ENCODE data around the gene GPD2. TPM values are rescaled to one million over a fixed set of nuclear protein-coding genes. Genes with fewer than 3 reads are reported as not detected.

The GPD2 gene
- total and polyA plus RNA-seq, 10 of the 15 experiments (the other 5 are each of a cell fraction or from before 2014, with no cell fraction given), result 10.0 to 73.5 (median 43.4) TPM

GRCh38 chr2:156456616-156457015 is 20.4 kb downstream of the GPD2 start:
- DNase-seq (ENCODE audit: low read depth, low spot score) (peak; percentile 78), FAIRE-seq (peak; percentile 70), ATAC-seq (peak; percentile 93)
- Histone ChIP-seq H3K79me2 (ENCODE audit: control insufficient read depth, insufficient read depth, low read length) (peaks cover 14% of the 10 kb centered on the region), H2AFZ (ENCODE audit: control insufficient read depth, low read depth, low read length) (no peak overlapping the region), H3K4me3 (0 out of 2 replicates have a peak overlapping the region, but pooled peaks have one; percentile 7), H3K4me1 (ENCODE audit: control insufficient read depth, insufficient read depth, low read length) (peaks cover 26% of the 10 kb centered on the region), H3K9ac (ENCODE audit: control insufficient read depth, insufficient read depth, low read length) (no peak overlapping the region), H3K9me3 (replicated peaks; ENCODE audit: control insufficient read depth, insufficient read depth, low read length) (no peaks in the 10 kb centered on the region; the same call in 1 of the 3 replicates), H4K20me1 (ENCODE audit: control insufficient read depth, insufficient read depth) (no peaks in the 10 kb centered on the region; the same call in 1 of the 2 replicates), H3K36me3 (ENCODE audit: control insufficient read depth in 2 of 2, insufficient read depth in 2 of 2, low read length in 1 of 2) (no peaks in the 10 kb centered on the region), H3K27me3 (replicated peaks in 1 of 2; ENCODE audit: control insufficient read depth in 2 of 2, insufficient read depth in 2 of 2, low read length in 1 of 2) (no peaks in the 10 kb centered on the region), H3K27ac (ENCODE audit: control insufficient read depth, insufficient read depth) (no peak overlapping the region), H3K4me2 (ENCODE audit: control insufficient read depth, insufficient read depth) (peak overlapping the region; percentile 36; the same call in 1 of the 2 replicates)
- no TSS peak for BruUV-seq (replicated peaks)
- SMC1A ChIA-PET (ENCODE audit: uncharacterized antibody, unreplicated experiment), result interaction anchor here (0.6 to 2.6 kb wide), 8 partner anchors 10 to 132 kb away, joined by 3 to 14 read pairs (median 4); no protein-coding TSS in a partner anchor
- WGBS (ENCODE audit: insufficient coverage, insufficient replicate concordance, low lambda C conversion rate, missing lambda C conversion rate), result 0% methylated on average over 3 of the region's 3 CpGs
- in situ Hi-C loops (cut with MboI) (no loop called here), intact Hi-C loops (cut with micrococcal nuclease; ENCODE audit: unreplicated experiment) (no loop called here)
- POLR2A ChIA-PET, result interaction anchor here (0.6 to 2.0 kb wide), 3 partner anchors 16 to 915 kb away, joined by 3 to 7 read pairs (median 3); no protein-coding TSS in a partner anchor
- RAD21 ChIA-PET (ENCODE audit: unreplicated experiment), result interaction anchor here (1.5 to 2.2 kb wide), 3 partner anchors 19 to 133 kb away, joined by 7 to 9 read pairs (median 8); no protein-coding TSS in a partner anchor
- CTCF ChIA-PET, result interaction anchor here (1.2 to 1.8 kb wide), 2 partner anchors 16 to 132 kb away, joined by 3 to 4 read pairs; no protein-coding TSS in a partner anchor
- TF ChIP-seq ZNF687 (IDR thresholded peaks at IDR 0.05), result no peak
- peak; percentile 80; the same call in 1 of the 2 replicates for TF ChIP-seq MLLT1 (IDR thresholded peaks at IDR 0.05)
- no peak for TF ChIP-seq KAT2A (conservative IDR thresholded peaks at IDR 0.05; ENCODE audit: control insufficient read depth, low read depth, low read length)
- no peak for TF ChIP-seq SRF (IDR thresholded peaks at IDR 0.05; ENCODE audit: low read depth in 2 of 2, low read length in 2 of 2)
- TF ChIP-seq E2F8 (IDR thresholded peaks at IDR 0.05; ENCODE audit: low read depth, partially characterized antibody), result no peak
- no peak for TF ChIP-seq MEF2A (IDR thresholded peaks at IDR 0.05; ENCODE audit: insufficient read depth, low read depth, low read length)
- 0 out of 2 replicates have a peak, but pooled peaks have one; percentile 34 for TF ChIP-seq TCF3 (IDR thresholded peaks at IDR 0.05; ENCODE audit: borderline replicate concordance, insufficient read depth, low read depth, low read length)
- TF ChIP-seq RELB (IDR thresholded peaks at IDR 0.05; ENCODE audit: low read depth), result peak; percentile 58; the same call in 1 of the 2 replicates
- TF ChIP-seq USF1 (IDR thresholded peaks at IDR 0.05; ENCODE audit: borderline replicate concordance, extremely low read length, insufficient read depth, low read depth, low read length), result no peak
- no peak for TF ChIP-seq ASH2L (IDR thresholded peaks at IDR 0.05; ENCODE audit: borderline replicate concordance, low read depth)
- TF ChIP-seq ESRRA (IDR thresholded peaks at IDR 0.05; ENCODE audit: low read length), result no peak

Measured in GM12878 (cell line).